NCI-H1092 treated with DMSO at 0.1 percent for 48 hours (cell line): ENCODE data around the gene NEIL3.
A peak's percentile ranks its signal among the peaks of the same experiment; 100 is the strongest.

ENCODE experiments used
- DNase-seq: peaks from one replicate; lab custom pipeline; 2025; lab: John Stamatoyannopoulos, UW

The NEIL3 gene

GRCh38 chr4:177371461-177371860 is 61.8 kb downstream of the NEIL3 start:
- no peak for DNase-seq

GRCh38 chr4:177374966-177375365 is 65.3 kb downstream of the NEIL3 start:
- DNase-seq = no peak

GRCh38 chr4:177375372-177375771 is 65.7 kb downstream of the NEIL3 start:
- DNase-seq = no peak

- DNase-seq = no peak
Measured at GRCh38 chr4:177376024-177376423, 66.3 kb downstream of the NEIL3 start.

DNA sequence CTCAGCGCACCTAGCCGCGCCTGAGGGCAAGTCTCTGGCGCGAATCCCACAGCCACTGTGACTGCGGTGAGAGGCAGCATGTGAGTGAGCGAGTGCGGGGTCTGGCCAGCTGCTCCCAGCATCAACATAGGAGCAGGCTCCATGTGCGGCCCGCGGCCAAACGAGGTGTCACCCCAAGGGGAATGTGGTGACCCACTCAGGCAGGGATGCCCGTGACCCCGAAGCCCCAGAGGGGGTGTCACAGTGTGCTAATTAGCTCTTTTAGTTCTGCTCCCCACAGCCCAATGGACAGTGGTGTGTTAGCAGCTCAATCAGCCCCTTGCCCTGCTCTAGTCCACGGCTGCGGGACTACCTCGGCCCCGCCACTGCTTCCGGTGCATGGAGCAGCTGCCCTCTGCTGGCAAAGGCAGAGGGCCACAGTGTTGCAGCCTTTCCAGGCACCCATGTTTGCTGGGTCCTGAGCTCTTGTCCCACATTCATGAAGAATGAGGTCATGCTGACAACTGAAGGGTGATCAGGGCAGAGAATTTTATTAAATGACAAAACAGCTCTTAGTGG is 71.1 kb downstream of the NEIL3 start:
- no peak for DNase-seq

DNA sequence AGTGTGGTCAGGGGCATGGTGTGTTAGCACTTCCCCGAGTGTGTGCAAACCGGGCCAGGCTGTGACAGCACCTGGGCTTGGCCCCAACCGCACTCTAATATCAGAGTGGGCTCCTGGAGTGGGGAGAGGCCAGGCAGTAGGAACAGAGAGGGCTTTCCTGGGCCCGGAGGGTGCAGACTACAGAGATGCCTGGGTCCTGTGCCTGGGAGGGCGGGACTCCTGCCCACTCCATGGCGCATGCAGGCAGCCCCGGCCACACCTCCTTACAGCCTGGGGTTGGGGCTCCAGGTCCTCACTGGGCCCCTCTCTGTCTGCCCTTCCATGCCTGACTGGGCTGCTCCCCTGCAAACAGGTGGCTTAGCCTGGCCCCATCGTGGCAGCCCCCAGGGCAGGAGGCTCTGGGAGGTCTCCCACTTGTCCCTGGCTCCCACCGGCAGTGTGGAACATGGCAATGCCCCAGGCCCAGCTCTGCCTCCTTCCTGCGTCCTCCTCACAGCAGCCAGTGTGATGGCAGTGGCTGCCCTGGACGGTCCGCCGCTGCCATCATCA is 72.2 kb downstream of the NEIL3 start:
- DNase-seq = no peak

GRCh38 chr4:177384856-177385397 is 75.3 kb downstream of the NEIL3 start:
- DNase-seq = no peak

DNA sequence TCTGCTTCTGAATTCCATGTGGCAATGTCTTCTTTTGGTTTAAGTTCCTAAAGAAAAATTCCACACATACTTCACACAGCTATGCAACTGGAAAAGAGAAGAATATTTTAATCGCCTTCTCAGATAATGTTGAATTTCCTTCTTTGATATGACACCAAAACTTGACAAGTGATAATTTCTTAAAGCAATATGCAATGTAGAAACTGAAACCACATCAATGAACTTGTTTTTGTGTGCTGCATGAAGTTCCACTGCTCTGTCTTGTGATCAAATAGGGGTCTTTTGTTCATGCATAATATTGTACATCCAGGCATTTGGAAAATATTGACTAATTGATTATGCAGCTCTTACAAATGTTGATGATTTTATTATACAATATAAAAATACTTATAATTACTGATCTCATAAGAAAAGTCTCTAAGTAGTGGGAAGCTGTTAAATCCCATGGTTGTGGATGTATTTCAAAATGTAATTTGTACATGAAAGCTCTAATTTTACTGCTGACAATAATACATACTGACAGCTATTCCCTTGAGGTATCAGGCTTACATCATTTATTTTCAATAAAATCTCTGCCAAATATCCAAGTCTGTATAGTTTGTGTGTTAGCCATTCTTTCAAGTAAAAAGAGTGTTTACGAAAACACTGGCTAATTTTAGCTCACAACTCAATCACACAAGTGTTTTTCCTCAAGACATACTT is 76.1 kb downstream of the NEIL3 start:
- no peak for DNase-seq

- DNase-seq = no peak
Measured at GRCh38 chr4:177386278-177386815, 76.7 kb downstream of the NEIL3 start.

DNA sequence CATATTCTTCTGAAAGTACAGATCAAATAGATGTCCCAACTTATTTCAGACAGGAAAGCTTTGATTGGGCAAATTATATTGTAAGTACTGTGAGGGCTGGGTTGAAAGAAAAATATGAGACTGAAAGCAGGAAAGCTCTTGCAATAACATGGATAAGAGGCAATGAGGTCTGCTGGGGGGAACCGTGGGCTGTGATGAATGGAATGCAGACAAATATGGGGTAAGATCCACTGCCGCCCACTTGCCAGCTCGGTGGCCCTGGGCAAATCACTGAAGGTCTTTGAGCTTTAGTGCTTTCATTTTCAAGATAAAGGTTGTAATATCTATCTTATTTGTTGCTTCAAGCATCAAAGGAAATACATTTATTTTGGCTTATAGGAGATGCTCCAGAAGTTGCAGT is 81.6 kb downstream of the NEIL3 start:
- DNase-seq = no peak

DNA sequence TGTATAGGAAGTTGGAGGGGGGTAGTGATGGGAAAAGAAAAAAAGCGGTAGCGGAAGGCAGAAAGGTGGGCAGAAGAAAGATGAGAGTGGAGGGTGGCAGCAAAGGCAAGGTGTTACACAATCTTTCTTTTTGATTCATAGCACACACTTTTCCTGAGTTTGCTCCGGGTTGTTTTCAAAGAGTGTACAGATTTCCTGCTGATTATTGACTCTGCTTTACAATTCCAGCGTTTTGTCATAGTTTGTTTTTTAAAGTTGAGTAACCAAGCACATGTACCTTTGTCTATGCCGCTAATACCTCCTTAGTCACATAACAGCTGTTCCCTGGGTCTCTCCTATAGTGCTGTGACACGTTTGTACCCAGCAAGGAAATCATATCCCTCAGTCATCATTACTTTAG is 82.3 kb downstream of the NEIL3 start:
- DNase-seq = no peak

- DNase-seq = no peak
Measured at GRCh38 chr4:177393236-177393635, 83.6 kb downstream of the NEIL3 start.

DNA sequence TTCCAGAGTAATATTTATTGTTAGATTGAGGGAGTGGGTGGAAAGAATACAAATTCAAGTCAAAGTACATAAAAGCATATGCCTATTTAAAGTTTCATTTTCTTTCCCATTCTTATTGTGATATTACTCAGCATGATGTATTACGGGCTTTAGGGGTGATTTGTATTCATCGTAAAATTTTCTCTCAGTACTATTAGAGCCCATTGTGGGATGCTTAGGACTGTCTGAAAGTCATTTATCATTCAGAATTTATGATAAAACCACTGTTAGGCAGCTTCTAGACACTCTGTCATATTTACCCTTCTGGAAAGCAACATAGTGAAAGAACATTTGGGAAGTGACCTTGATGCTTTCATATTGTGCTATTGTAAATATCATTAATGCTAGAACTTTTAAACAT is 86.7 kb downstream of the NEIL3 start:
- no peak for DNase-seq

GRCh38 chr4:177400030-177400429 is 90.4 kb downstream of the NEIL3 start:
- no peak for DNase-seq

- no peak for DNase-seq
Measured at GRCh38 chr4:177401658-177402273, 92.1 kb downstream of the NEIL3 start.

GRCh38 chr4:177403746-177404145 is 94.1 kb downstream of the NEIL3 start:
- DNase-seq = no peak

GRCh38 chr4:177404342-177404741 is 94.7 kb downstream of the NEIL3 start:
- no peak for DNase-seq

DNA sequence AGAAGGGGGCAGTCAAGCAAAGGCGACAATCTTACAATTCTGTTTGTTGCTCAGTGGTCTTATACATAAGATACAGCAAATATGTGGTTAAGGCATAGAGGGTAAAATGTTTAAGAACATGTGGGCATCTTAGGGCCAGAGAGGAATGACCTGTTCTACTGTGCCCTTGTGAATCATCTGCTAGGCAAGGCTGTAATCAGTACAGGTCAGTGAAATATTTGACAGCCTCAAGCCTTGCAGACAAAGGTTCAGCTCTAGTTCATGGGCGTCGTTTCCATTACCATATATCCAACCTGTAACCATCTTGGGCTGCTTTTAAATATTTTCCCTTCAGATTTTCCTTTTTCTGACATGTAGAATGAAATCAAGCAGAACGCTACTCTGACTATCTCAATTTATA is 95.3 kb downstream of the NEIL3 start:
- no peak for DNase-seq

DNA sequence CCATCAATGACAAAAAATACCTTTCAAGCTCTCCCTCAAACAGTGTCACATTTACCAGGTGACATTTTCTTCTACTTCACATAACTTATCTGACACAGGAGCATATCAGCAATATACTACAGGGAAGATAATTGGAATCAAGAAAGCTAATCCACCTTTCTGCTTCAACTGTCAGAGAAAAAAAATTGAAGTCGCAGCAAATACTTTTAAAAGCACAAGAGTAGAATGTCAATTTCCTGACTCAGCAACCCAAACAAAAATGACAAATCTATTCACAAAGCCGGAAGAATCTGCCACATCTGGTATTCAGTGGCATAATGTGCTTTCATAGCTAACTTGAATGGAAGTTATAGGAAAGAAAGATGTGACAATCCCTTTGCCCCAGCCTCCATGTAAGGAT is 95.8 kb downstream of the NEIL3 start:
- no peak for DNase-seq

DNA sequence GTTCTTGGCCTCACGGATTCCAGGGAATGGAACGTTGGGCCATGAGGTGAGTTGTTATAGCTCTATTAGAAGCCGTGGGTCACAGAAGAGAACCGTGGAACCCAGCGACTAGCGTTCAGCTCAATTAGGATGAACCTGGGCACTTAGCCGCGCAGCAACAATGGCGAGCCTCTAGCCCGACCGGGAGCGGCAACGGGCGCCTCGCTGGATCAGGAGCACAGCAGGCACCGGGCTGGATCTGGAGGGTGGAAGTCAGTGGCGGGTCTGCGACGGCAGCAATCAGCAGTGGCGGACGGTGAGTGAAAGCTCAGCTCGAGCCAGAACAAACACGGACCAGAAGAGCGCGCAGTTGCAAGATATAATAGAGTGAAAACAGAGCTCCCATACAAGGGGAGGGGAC is 98.3 kb downstream of the NEIL3 start:
- peak; percentile 71 for DNase-seq

- no peak for DNase-seq
Measured at GRCh38 chr4:177410566-177410965, 100.9 kb downstream of the NEIL3 start.

GRCh38 chr4:177411996-177412395 is 102.3 kb downstream of the NEIL3 start:
- DNase-seq = no peak
